Airway epithelial cell (primary cell): Measurements from ENCODE around the gene HBB. TPM values are rescaled to one million over a fixed set of nuclear protein-coding genes. Genes with fewer than 3 reads are reported as not detected.

Experiments
- total RNA-seq: library from RNA; depleted of rRNA; stranded (reverse); fragments of >200 nt; gene quantifications from 2 replicates; pipeline ENCODE4 v1.2.3, GENCODE V29; 2015

The HBB gene
- not detected in 2 replicates for total RNA-seq

GRCh38 chr11:5226732-5227310, at the start of gene HBB:
HBB (minus strand) TSS chr11:5227071; CDS start chr11:5227021, 50 bp downstream.

DNA sequence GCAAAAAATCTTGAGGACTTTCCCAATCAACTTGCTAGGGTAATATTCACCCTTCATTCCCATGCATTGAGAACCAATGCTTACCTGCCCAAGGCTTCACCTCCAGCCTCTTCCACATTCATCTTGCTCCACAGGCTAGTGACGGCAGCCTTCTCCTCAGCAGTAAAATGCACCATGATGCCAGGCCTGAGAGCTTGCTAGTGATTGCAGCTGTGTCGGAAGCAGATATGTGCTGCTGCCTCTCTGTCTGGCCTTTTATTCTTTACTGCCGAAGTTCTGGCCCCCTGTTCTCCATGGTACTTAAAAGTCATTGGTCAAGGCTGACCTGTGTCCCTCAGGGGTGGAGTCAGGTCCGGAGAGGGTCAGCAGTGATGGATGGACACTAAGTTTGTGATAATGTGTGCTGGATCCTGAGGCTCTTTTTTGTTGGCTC, 42.9 kb upstream of the HBB start, which contains the start of gene HBE1:
Gene HBE1 (minus strand): TSS at position 231 of the 433 bp plus-strand sequence. CDS start 55 bp downstream, at position 176.

DNA sequence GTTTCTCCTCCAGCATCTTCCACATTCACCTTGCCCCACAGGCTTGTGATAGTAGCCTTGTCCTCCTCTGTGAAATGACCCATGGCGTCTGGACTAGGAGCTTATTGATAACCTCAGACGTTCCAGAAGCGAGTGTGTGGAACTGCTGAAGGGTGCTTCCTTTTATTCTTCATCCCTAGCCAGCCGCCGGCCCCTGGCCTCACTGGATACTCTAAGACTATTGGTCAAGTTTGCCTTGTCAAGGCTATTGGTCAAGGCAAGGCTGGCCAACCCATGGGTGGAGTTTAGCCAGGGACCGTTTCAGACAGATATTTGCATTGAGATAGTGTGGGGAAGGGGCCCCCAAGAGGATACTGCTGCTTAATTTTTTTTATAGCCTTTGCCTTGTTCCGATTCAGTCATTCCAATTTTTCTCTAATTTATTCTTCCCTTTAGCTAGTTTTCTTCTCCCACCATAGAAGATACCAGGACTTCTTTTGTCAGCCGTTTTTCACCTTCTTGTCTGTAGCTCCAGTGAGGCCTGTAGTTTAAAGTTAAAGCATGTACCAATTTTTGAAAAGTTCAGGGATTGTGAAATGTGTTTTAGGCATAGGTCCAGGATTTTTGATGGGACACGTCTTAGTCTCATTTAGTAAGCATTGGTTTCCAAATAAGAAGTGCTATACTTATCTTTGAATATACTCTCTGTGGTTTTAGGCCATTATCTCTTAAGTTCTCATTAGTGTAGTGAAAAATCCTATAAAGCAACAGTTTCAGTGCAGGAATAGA, 28.0 kb upstream of the HBB start, which contains the start of gene HBG2:
Gene HBG2 (minus strand): TSS at position 136 of the 768 bp plus-strand sequence. CDS start 53 bp downstream, at position 83.

DNA sequence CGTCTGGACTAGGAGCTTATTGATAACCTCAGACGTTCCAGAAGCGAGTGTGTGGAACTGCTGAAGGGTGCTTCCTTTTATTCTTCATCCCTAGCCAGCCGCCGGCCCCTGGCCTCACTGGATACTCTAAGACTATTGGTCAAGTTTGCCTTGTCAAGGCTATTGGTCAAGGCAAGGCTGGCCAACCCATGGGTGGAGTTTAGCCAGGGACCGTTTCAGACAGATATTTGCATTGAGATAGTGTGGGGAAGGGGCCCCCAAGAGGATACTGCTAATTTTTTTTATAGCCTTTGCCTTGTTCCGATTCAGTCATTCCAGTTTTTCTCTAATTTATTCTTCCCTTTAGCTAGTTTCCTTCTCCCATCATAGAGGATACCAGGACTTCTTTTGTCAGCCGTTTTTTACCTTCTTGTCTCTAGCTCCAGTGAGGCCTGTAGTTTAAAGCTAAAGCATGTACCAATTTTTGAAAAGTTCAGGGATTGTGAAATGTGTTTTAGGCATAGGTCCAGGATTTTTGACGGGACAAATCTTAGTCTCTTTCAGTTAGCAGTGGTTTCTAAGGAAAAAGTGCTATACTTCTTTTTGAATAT, 23.0 kb upstream of the HBB start, which contains the start of gene HBG1:
Gene HBG1 (minus strand): TSS at position 51 of the 590 bp plus-strand sequence. CDS start 53 bp downstream, outside the sequence.

GRCh38 chr11:5234381-5234834, 7.5 kb upstream of the HBB start, which contains the start of gene HBD:
HBD (minus strand) TSS chr11:5234483; CDS start chr11:5234433, 50 bp downstream.

DNA sequence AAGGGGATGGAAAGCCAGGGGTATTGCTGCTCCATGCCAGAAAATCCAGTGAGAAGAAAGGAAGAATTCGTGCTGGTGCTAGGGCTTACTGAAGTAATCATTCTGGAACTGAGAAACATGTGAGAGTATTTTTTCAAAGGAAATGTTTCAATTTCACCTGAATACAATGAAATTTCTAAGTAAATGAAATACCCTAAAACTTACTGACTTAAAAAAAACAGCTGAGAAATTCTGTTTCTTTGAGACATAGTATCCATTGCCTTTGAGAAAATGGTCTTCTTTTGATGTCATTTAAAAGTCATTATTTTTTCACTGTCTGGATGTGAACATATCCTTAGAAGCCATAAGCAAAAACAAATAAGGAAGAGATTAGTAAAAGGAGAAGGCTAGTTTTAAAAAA, 26.3 kb downstream of the HBB start, which contains the start of gene OR51V1:
Gene OR51V1 (minus strand): TSS at position 101 of the 400 bp plus-strand sequence. CDS start 0 bp downstream, at position 101.

Other genes with a start within 250 kb of the HBB start
- gene OR51L1, start 232.2 kb downstream of the HBB start, total RNA-seq, result not detected in 2 replicates
- gene OR52J3, start 180.5 kb downstream of the HBB start, total RNA-seq, result not detected in 2 replicates
- gene OR52E2, start 167.4 kb downstream of the HBB start, total RNA-seq, result not detected in 2 replicates
- gene OR52E1, start 157.5 kb downstream of the HBB start, total RNA-seq, result not detected in 2 replicates
- gene OR52A5, start 88.7 kb downstream of the HBB start, total RNA-seq, result not detected in 2 replicates
- not detected in 2 replicates for gene OR52A1, start 72.3 kb downstream of the HBB start, total RNA-seq
- not detected in 2 replicates for gene OR51V1, start 26.4 kb downstream of the HBB start, total RNA-seq
- not detected in 2 replicates for gene HBD, start 7.4 kb upstream of the HBB start, total RNA-seq
- not detected in 2 replicates for gene HBG1, start 22.8 kb upstream of the HBB start, total RNA-seq
- gene HBG2, start 27.7 kb upstream of the HBB start, total RNA-seq, result not detected in 2 replicates
- not detected in 2 replicates for gene HBE1, start 42.9 kb upstream of the HBB start, total RNA-seq
- not detected in 2 replicates for gene OR51B4, start 74.9 kb upstream of the HBB start, total RNA-seq
- not detected in 2 replicates for gene OR51B2, start 97.2 kb upstream of the HBB start, total RNA-seq
- not detected in 2 replicates for gene OR51B5, start 116.5 kb upstream of the HBB start, total RNA-seq
- not detected in 2 replicates for gene OR51B6, start 124.4 kb upstream of the HBB start, total RNA-seq
- gene OR51M1, start 156.7 kb upstream of the HBB start, total RNA-seq, result not detected in 2 replicates
- gene OR51Q1, start 195.0 kb upstream of the HBB start, total RNA-seq, result not detected in 2 replicates
- gene OR51I1, start 214.4 kb upstream of the HBB start, total RNA-seq, result not detected in 2 replicates
- gene OR51I2, start 222.3 kb upstream of the HBB start, total RNA-seq, result not detected in 2 replicates